Measurements from ENCODE around the gene ESRRB.

ESRRB gene

DNA sequence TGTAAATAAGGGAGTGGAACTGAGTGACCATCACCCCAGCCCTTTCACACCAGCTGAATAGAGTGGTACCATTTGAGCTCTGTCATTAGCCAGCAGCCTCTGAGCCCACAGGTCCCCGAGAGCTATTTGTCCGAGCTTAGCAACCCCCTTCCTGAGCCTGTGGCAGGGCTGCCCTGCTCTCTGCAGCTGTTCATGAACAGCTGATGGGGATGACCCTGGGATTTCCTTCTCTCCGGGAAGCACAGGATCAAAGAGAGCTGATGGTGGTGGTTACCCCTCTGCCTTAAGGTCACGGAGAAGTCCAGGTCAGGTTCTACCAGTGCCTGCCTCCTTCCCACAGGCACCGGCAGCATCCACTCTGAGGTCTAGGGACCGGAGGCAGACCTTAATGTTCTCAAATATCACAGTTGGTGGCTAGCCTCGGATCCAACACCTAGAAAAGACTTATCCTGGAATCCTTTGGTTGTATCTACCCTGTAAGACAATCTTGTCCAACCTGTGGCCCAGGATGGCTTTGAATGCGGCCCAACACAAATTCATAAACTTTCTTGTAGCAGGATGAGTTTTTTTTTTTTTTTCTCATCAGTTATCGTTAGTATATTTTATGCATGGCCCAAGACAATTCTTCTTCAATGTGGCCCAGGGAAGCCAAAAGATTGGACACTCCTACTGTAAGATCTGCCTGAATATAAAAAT, 81.1 kb downstream of the ESRRB start:
- no peak overlapping the region for H3K27ac ChIP-seq

DNA sequence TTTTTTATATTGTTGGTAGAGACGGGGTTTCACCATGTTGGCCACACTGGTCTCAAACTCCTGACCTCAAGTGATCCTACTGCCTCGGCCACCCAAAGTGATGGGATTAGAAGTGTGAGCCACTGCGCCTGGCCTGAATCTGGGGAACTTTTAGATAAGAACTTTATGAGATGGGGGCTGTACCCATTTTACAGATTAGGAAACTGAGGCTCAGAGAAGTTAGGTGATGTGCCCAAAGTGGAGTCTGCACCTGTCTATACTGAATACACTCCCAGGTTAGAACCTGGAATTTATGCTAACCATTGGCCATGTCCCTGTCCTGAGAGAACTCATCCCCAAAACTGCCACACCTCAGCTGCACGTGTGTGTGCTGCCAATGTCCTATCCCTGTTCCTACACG, 81.9 kb downstream of the ESRRB start:
- no peak overlapping the region for H3K27ac ChIP-seq
- no peak for TF ChIP-seq ZFX (IDR thresholded peaks at IDR 0.05; ENCODE audit: borderline replicate concordance)
- TF ChIP-seq, protein P1, sequence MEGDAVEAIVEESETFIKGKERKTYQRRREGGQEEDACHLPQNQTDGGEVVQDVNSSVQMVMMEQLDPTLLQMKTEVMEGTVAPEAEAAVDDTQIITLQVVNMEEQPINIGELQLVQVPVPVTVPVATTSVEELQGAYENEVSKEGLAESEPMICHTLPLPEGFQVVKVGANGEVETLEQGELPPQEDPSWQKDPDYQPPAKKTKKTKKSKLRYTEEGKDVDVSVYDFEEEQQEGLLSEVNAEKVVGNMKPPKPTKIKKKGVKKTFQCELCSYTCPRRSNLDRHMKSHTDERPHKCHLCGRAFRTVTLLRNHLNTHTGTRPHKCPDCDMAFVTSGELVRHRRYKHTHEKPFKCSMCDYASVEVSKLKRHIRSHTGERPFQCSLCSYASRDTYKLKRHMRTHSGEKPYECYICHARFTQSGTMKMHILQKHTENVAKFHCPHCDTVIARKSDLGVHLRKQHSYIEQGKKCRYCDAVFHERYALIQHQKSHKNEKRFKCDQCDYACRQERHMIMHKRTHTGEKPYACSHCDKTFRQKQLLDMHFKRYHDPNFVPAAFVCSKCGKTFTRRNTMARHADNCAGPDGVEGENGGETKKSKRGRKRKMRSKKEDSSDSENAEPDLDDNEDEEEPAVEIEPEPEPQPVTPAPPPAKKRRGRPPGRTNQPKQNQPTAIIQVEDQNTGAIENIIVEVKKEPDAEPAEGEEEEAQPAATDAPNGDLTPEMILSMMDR (IDR thresholded peaks at IDR 0.05): no peak

More for the DNA sequence above, 81.1 kb downstream of the ESRRB start:
- TF ChIP-seq, protein P1 (IDR thresholded peaks at IDR 0.05): no peak
- no peak for TF ChIP-seq ZFX (IDR thresholded peaks at IDR 0.05; ENCODE audit: borderline replicate concordance)

DNA sequence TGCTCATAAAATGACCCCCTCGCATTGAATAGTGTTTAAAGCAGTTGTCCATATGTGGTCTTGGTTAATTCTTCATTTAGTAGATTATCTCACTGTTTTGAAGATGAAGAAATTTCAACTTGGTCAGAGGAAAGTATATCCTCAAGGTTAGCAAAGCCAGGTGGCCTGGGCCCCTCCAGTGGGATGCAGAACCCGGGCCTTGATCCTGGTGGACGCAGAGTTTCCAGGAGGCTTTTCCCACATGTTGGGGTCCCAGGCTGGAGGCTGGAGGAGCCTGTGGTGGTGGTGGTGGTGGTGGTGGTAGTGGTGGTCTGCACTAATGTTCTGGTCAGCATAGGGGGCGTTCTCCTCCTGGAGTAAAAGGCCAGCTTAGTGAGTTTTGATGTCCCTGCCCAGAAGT, 85.9 kb downstream of the ESRRB start:
- no peak overlapping the region for H3K27ac ChIP-seq
- TF ChIP-seq ZFX (IDR thresholded peaks at IDR 0.05; ENCODE audit: borderline replicate concordance): no peak
- TF ChIP-seq, protein P1 (IDR thresholded peaks at IDR 0.05): no peak

DNA sequence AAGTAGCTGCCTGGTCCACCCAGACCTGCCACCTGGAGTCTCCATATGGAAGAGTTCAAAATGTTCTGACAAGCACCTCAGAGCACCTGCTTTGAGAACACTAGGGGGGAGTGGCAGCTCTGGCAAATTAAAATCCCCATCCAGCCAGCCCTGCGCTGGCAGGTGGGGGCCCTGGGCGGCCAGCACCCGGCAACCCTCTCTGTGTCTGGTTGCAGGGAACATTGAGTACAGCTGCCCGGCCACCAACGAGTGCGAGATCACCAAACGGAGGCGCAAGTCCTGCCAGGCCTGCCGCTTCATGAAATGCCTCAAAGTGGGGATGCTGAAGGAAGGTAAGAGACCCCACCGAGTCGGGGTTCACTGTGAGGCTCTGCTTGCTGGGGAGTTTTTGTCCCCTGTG, 86.4 kb downstream of the ESRRB start:
- TF ChIP-seq, protein P1 (IDR thresholded peaks at IDR 0.05): no peak
- TF ChIP-seq ZFX (IDR thresholded peaks at IDR 0.05; ENCODE audit: borderline replicate concordance): no peak
- H3K27ac ChIP-seq: no peak overlapping the region

DNA sequence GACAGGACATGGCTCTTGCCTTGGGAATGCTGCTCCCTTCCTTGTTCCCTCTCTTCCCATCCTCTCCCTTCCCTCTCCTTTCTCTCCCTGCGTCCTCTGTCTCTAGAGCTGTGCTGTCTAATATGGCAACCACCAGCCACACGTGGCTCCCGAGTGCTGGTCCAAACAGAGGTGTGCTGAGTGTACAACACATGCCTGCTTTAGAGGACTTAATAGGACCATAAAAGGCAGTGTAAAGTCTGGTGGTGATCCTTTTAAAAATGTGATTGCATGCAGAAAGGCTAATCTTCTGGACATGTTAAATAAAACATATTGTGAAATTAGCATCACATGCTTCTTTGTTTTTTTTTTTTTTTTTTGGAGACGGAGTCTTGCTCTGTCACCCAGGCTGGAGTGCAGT, 87.2 kb downstream of the ESRRB start:
- H3K27ac ChIP-seq: no peak overlapping the region
- TF ChIP-seq, protein P1 (IDR thresholded peaks at IDR 0.05): no peak
- TF ChIP-seq ZFX (IDR thresholded peaks at IDR 0.05; ENCODE audit: borderline replicate concordance): no peak

DNA sequence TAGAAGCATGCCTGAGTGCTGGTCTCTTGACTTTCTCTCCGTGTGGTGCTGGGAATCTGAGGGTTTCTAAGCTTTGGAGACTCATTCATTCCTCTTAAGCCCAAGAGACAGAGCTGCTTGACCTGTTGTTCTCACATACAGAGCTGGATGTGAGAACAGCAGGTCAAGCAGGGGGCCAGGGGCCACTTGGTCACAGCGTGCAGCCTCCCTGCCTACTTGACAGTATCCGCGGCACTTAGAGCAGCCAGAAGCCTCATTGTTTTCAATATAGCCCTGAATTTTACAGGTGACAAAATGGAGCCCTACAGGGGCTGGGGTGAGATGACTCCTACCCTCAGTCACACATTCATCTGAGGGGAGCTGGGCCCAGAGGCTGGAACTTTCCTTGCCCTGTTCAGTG, 88.9 kb downstream of the ESRRB start:
- TF ChIP-seq ZFX (IDR thresholded peaks at IDR 0.05; ENCODE audit: borderline replicate concordance): no peak
- TF ChIP-seq, protein P1 (IDR thresholded peaks at IDR 0.05): no peak

DNA sequence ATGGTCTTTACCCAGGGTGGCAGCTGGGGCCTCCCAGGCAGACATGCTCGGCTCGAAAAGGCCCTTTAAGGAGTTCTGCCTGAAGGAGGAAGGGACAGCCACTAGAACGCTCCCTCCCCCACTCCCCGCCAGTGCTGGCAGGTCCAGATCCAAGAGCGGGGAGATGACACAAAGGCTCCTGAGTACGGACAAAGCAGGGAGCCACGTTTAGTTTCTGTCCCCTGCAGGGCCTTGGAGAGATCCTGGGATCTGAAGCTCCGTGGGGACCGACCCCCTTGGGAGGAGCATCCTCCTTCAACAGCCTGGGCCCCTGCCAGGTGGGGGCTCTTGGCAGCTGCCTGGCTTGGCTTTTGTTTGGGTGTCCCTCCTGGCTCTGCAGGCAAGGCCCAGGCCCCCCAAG, 89.7 kb downstream of the ESRRB start:
- no peak overlapping the region for H3K27ac ChIP-seq
- TF ChIP-seq, protein P1 (IDR thresholded peaks at IDR 0.05): no peak
- TF ChIP-seq ZFX (IDR thresholded peaks at IDR 0.05; ENCODE audit: borderline replicate concordance): no peak

More for the DNA sequence above, 88.9 kb downstream of the ESRRB start:
- no peak overlapping the region for H3K27ac ChIP-seq
